ENCODE results near the gene TRPV5.

The TRPV5 gene

DNA sequence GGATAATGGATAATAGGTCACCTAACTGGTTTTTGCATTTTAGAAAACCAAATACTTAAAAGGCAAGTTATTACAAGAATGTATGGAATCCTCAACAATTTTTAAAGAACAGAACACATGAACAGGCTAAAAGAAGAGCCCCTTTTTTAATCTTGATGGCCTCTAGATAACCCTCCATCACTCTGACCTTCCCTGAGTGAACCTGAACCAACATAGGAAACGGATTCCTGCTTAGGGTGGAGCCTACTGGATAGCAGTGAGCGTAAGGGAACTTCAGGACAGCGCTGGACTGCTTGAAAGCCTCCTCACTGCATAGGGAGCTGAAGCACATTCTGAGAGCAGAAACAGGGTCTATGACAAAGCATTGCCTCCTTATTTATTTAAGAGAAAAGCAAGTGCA lies 20.5 kb downstream of the TRPV5 start:
- no peak overlapping the region for H3K27ac Mint-ChIP-seq
- peaks cover 11% of the 10 kb centered on the region for H3K27me3 Mint-ChIP-seq (ENCODE audit: low read depth)
- no peaks in the 10 kb centered on the region for H3K4me1 Mint-ChIP-seq
- H3K4me3 Mint-ChIP-seq = no peak overlapping the region
- no peaks in the 10 kb centered on the region for H3K9me3 Mint-ChIP-seq
- TF ChIP-seq, protein P1, sequence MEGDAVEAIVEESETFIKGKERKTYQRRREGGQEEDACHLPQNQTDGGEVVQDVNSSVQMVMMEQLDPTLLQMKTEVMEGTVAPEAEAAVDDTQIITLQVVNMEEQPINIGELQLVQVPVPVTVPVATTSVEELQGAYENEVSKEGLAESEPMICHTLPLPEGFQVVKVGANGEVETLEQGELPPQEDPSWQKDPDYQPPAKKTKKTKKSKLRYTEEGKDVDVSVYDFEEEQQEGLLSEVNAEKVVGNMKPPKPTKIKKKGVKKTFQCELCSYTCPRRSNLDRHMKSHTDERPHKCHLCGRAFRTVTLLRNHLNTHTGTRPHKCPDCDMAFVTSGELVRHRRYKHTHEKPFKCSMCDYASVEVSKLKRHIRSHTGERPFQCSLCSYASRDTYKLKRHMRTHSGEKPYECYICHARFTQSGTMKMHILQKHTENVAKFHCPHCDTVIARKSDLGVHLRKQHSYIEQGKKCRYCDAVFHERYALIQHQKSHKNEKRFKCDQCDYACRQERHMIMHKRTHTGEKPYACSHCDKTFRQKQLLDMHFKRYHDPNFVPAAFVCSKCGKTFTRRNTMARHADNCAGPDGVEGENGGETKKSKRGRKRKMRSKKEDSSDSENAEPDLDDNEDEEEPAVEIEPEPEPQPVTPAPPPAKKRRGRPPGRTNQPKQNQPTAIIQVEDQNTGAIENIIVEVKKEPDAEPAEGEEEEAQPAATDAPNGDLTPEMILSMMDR (IDR thresholded peaks at IDR 0.05; ENCODE audit: unreplicated experiment in 3 of 3) = no peak
- H3K36me3 Mint-ChIP-seq (ENCODE audit: low read depth) = no peaks in the 10 kb centered on the region

DNA sequence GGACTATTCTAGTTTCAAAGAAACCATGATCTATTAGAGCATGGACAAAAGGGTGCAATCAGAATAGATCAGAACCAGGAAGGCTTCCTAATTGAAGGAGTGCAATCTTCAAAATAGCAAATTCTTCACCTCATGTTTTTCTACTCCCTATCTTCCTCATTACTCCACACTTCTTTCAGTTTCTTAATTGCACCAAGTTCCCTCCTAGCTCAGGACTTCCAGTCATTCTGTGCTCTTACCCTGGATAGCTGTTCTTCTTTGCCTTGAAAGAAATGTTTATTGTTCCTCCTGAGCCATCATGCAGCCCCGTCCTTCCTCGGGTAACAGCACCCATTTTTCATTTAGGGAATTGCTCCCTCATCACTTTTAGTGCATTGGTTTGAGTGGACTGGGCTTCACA lies 23.1 kb downstream of the TRPV5 start:
- TF ChIP-seq, protein P1 (IDR thresholded peaks at IDR 0.05; ENCODE audit: unreplicated experiment in 3 of 3) = no peak
- H3K4me3 Mint-ChIP-seq = no peak overlapping the region
- H3K36me3 Mint-ChIP-seq (ENCODE audit: low read depth) = no peaks in the 10 kb centered on the region
- no peak overlapping the region for H3K27ac Mint-ChIP-seq
- peaks cover 4% of the 10 kb centered on the region for H3K9me3 Mint-ChIP-seq
- H3K27me3 Mint-ChIP-seq (ENCODE audit: low read depth) = peaks cover 11% of the 10 kb centered on the region
- H3K4me1 Mint-ChIP-seq = no peaks in the 10 kb centered on the region

DNA sequence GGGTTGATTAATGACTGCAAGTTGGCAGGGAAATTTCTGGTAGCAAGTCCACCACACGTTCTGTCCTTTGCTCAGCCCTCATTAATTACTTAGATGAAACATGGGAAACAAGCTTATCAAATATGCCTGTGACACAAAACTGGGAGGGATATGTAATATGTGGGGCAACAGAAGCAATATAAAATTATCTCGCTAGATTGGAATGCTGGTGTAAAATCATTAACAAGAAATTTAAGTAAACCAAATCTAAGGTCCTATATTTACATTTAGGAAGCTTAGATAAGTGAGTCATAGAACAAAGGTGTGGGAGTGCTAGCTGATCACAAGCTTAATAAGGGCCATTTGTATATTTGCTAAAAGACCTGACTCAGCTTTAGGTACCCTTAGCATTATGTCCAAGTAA lies 23.5 kb downstream of the TRPV5 start:
- Mint-ChIP-seq H3K4me3 (no peak overlapping the region), H3K4me1 (no peaks in the 10 kb centered on the region), H3K36me3 (ENCODE audit: low read depth) (no peaks in the 10 kb centered on the region), H3K27me3 (ENCODE audit: low read depth) (peaks cover 11% of the 10 kb centered on the region), H3K27ac (no peak overlapping the region), H3K9me3 (peaks cover 4% of the 10 kb centered on the region)
- TF ChIP-seq, protein P1 (IDR thresholded peaks at IDR 0.05; ENCODE audit: unreplicated experiment in 3 of 3) = no peak

DNA sequence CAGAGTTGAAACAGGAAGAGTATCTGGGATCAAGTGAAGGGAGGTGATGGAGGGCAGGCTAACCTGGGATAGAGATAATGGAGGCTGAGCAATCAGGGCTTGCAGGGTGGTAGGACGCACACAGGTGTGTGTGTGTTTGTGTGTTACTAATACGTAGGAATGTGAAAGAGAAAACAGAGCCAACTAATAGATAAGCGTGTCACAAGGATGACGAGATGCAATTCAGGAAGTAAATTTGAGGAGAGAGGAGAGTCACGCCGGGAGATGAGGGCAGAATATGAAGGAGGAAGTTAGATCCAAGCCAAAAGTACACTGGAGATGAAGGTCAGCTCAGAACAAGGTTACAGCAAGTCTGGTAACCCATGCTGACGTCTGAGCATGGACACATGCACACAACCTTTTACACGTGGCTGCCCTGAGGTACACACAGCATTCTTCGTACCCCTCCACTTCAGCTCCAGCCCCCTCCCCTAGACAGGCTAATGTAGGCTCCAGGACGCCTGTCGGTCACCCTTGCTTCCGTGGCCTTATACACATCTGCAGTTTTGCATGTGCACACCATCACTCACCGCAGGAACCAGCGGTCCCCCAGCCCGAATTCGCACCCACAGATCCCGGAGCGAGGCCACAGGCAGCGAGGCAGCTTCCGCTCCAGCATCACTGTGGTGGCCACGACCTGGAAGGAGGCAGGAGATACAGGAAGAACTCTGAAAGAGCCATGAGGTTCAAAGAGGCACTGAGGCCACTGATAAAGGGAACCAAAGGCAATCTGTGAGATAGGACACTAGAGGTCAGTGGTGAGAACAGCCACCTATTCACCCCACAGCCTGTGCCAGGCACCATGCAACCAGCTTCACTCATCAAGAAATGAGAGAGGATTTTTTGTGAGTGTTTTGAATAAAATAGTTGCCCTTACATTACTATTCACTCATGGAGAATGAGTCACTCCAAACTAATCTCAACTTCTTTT lies 24.3 kb downstream of the TRPV5 start:
- peaks cover 11% of the 10 kb centered on the region for H3K27me3 Mint-ChIP-seq (ENCODE audit: low read depth)
- H3K36me3 Mint-ChIP-seq (ENCODE audit: low read depth) = no peaks in the 10 kb centered on the region
- no peak overlapping the region for H3K27ac Mint-ChIP-seq
- H3K9me3 Mint-ChIP-seq = peaks cover 4% of the 10 kb centered on the region
- H3K4me1 Mint-ChIP-seq = no peaks in the 10 kb centered on the region
- H3K4me3 Mint-ChIP-seq = no peak overlapping the region
- TF ChIP-seq, protein P1 (IDR thresholded peaks at IDR 0.05; ENCODE audit: unreplicated experiment in 3 of 3) = peak in 1 of 3 experiments; percentile 8

DNA sequence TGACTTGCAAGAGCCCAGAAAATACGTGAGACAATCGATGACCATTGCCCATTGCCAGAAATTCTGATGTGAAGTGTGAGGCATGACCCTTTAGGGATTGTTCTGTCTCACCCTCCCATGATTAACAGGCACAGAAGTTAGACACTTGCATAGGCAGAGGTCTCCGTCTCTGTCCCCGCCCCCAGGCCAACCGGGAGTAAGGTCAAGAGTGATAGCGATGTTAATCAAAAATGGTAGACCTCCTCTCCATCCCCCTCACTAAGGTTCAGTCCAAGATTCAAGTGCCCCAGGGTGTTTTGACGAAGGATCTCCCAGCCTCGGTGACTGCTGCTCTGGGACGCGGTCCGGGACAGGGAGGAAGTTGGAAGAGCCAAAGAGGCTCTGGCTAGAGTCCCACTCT lies 25.3 kb downstream of the TRPV5 start:
- no peak overlapping the region for H3K27ac Mint-ChIP-seq
- H3K27me3 Mint-ChIP-seq (ENCODE audit: low read depth) = peaks cover 6% of the 10 kb centered on the region
- H3K4me3 Mint-ChIP-seq = no peak overlapping the region
- H3K9me3 Mint-ChIP-seq = peaks cover 4% of the 10 kb centered on the region
- TF ChIP-seq, protein P1 (IDR thresholded peaks at IDR 0.05; ENCODE audit: unreplicated experiment in 3 of 3) = no peak
- H3K4me1 Mint-ChIP-seq = no peaks in the 10 kb centered on the region
- H3K36me3 Mint-ChIP-seq (ENCODE audit: low read depth) = no peaks in the 10 kb centered on the region

DNA sequence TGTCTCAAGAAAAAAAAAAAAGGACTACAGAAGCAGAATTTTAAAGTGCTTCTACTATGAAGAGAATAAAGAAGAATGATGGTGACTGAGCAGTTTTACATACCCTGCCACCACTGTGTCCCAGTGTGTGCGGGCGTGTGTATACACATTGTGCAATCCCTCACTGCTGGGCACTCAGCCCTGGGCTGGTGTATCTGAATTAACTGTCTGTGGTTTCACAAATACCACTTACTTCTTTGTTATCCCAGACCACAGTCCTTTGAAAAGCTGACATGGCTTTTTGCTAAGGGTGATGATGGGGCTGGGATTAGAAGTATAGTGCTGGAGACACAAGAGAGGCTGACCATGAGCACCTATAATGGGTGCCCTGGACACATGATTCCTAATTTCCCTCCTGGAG lies 26.9 kb downstream of the TRPV5 start:
- Mint-ChIP-seq H3K27ac (no peak overlapping the region), H3K4me3 (no peak overlapping the region), H3K36me3 (ENCODE audit: low read depth) (no peaks in the 10 kb centered on the region), H3K4me1 (no peaks in the 10 kb centered on the region), H3K9me3 (peaks cover 6% of the 10 kb centered on the region), H3K27me3 (ENCODE audit: low read depth) (peaks cover 6% of the 10 kb centered on the region)
- TF ChIP-seq, protein P1 (IDR thresholded peaks at IDR 0.05; ENCODE audit: unreplicated experiment in 3 of 3) = no peak

All from nephron (organoid).